K562 (cell line): ENCODE results near the gene C19orf85. TPM values are rescaled to one million over a fixed set of nuclear protein-coding genes. Genes with fewer than 3 reads are reported as not detected.

Experiments
- ATAC-seq: fragments of 200-7000 bp; cut with Tn5 transposase; 3 replicates; pipeline ENCODE4 v1.9.1; 2020; ENCODE audit warnings: moderate library complexity
- BruUV-seq: library from RNA; stranded (reverse); fragments of 400-500 nt; replicated peaks from 2 replicates; lab custom pipeline; 2021; lab: Mats Ljungman, UMichigan
- CTCF ChIA-PET: fragments of 300-600 bp; formaldehyde crosslinking; extraction: SDS; loops from one replicate; lab custom pipeline; 2021; ENCODE audit warnings: low intra/inter-chr PET ratio; lab: Yijun Ruan, JAX
- POLR2A ChIA-PET: fragments of 300-600, 350-650 bp; sonication (Branson Sonifier 250); formaldehyde crosslinking; extraction: SDS; loops from one replicate; lab custom pipeline; 2021; ENCODE audit warnings: antibody characterized with exemption, inconsistent platforms; lab: Yijun Ruan, JAX
- DNase-seq, 4 experiments: peaks; one replicate each; pipeline versions ENCODE4 v3.0.0 to v3.0.0-alpha.2; 2011 to 2018; ENCODE audit warnings: low spot score in 3 of 4, mixed read lengths in 3 of 4; ENCODE audit errors: extremely low read depth in 1 of 4
- FAIRE-seq: peaks from 2 replicates; lab custom pipeline; 2011; peaks lifted over from hg19 to GRCh38; lab: Jason Lieb, UNC
- H2AFZ ChIP-seq: 2 replicates; pipeline ENCODE4 v1.6.0; 2011; ENCODE audit warnings: low read depth, low read length, control low read depth, inconsistent platforms
- H3K27ac ChIP-seq: fragments of 200-600 bp; 3 replicates; pipeline ENCODE4 v1.8.0; 2011; ENCODE audit warnings: low read depth, mild to moderate bottlenecking, control low read depth, inconsistent platforms, low read length, moderate library complexity, mixed read lengths; ENCODE audit errors: extremely low read depth
- H3K27me3 ChIP-seq, 2 experiments: fragments of 300-600 bp in 1 of 2; 2 replicates in 1 of 2; 3 replicates in 1 of 2; pipeline versions ENCODE4 v1.6.0 to v1.8.0; 2011; ENCODE audit warnings: inconsistent platforms in 2 of 2, low read length in 2 of 2, mild to moderate bottlenecking in 1 of 2, mixed read lengths in 1 of 2, moderate library complexity in 1 of 2; ENCODE audit not compliant: control insufficient read depth in 2 of 2, insufficient read depth in 2 of 2
- H3K36me3 ChIP-seq: fragments of 300-600 bp; 3 replicates; pipeline ENCODE4 v1.8.0; 2011; ENCODE audit warnings: mild to moderate bottlenecking, low read length, inconsistent platforms; ENCODE audit not compliant: control insufficient read depth, insufficient read depth
- H3K4me1 ChIP-seq, 2 experiments: fragments of 200-600 bp in 1 of 2; replicated peaks in 1 of 2; 2 replicates in 1 of 2; 3 replicates in 1 of 2; pipeline versions ENCODE4 v1.5.1 to v1.8.0; 2011; ENCODE audit warnings: inconsistent platforms in 2 of 2, low read length in 2 of 2, mild to moderate bottlenecking in 1 of 2, mixed read lengths in 1 of 2, moderate library complexity in 1 of 2; ENCODE audit not compliant: control insufficient read depth in 2 of 2, insufficient read depth in 2 of 2
- H3K4me2 ChIP-seq: 2 replicates; pipeline ENCODE4 v1.6.1; 2011; ENCODE audit warnings: low read length, control low read depth, inconsistent platforms, mixed read lengths; ENCODE audit not compliant: insufficient read depth
- H3K4me3 ChIP-seq: fragments of 200-600 bp; sonication (generic), shearing (Covaris generic); 2 replicates; pipeline ENCODE4 v1.5.1; 2016; ENCODE audit warnings: control low read depth, inconsistent platforms
- H3K79me2 ChIP-seq: fragments of 200-600 bp; 3 replicates; pipeline ENCODE4 v1.8.0; 2011; ENCODE audit warnings: low read length, inconsistent platforms; ENCODE audit not compliant: control insufficient read depth, insufficient read depth
- H3K9ac ChIP-seq, 2 experiments: 2 replicates each; pipeline versions ENCODE4 v1.6.0 to v1.6.1; 2011; ENCODE audit warnings: low read depth in 2 of 2, low read length in 2 of 2, control low read depth in 1 of 2, inconsistent platforms in 1 of 2, mild to moderate bottlenecking in 1 of 2, mixed read lengths in 1 of 2; ENCODE audit not compliant: insufficient read depth in 1 of 2
- H3K9me1 ChIP-seq: one replicate; pipeline ENCODE4 v1.6.0; 2011; ENCODE audit warnings: inconsistent platforms, mild to moderate bottlenecking, low read length, moderate library complexity; ENCODE audit not compliant: control insufficient read depth, insufficient read depth
- H3K9me3 ChIP-seq: replicated peaks from 2 replicates; pipeline ENCODE4 v1.5.1; 2011; ENCODE audit warnings: low read depth, low read length, inconsistent platforms; ENCODE audit not compliant: control insufficient read depth, insufficient read depth
- H4K20me1 ChIP-seq: replicated peaks from 2 replicates; pipeline ENCODE4 v1.6.1; 2011; ENCODE audit warnings: low read length, inconsistent platforms, mixed read lengths; ENCODE audit not compliant: control insufficient read depth, insufficient read depth
- CEBPB ChIP-seq: fragments of 450-650 bp; IDR thresholded peaks from 2 replicates; pipeline ENCODE4 v1.6.1; 2016; ENCODE audit warnings: missing genetic modification characterization, missing compliant biosample characterization
- FIP1L1 ChIP-seq: fragments of 200-400 bp; formaldehyde crosslinking; IDR thresholded peaks from 2 replicates; pipeline ENCODE4 v1.6.1; 2018; ENCODE audit warnings: mild to moderate bottlenecking, low read depth, low read length; ENCODE audit not compliant: poor library complexity, severe bottlenecking
- HDAC1 ChIP-seq, 2 experiments: fragments of 450-650 bp; IDR thresholded peaks; 2 replicates each; pipeline ENCODE4 v1.6.1; 2016 to 2017; ENCODE audit warnings: inconsistent platforms in 1 of 2, mild to moderate bottlenecking in 1 of 2, moderate library complexity in 1 of 2
- KDM5B ChIP-seq: fragments of 200-600 bp; sonication (generic); IDR thresholded peaks from 2 replicates; pipeline ENCODE4 v1.6.1; 2012; ENCODE audit warnings: low read depth, mild to moderate bottlenecking, moderate library complexity, low read length, control low read depth, inconsistent platforms; ENCODE audit not compliant: insufficient replicate concordance
- NFATC3 ChIP-seq: fragments of 450-650 bp; IDR thresholded peaks from 2 replicates; pipeline ENCODE4 v1.6.1; 2017; ENCODE audit warnings: mild to moderate bottlenecking
- PBX2 ChIP-seq, 2 experiments: IDR thresholded peaks in 1 of 2; conservative IDR thresholded peaks in 1 of 2; 2 replicates each; pipeline ENCODE4 v1.6.1; 2016; ENCODE audit warnings: low read depth in 2 of 2, mild to moderate bottlenecking in 1 of 2, missing compliant biosample characterization in 1 of 2, missing genetic modification characterization in 1 of 2, moderate library complexity in 1 of 2
- PCBP1 ChIP-seq: fragments of 200-400 bp; formaldehyde crosslinking; IDR thresholded peaks from 2 replicates; pipeline ENCODE4 v1.6.1; 2018; ENCODE audit warnings: mild to moderate bottlenecking, low read depth, low read length; ENCODE audit not compliant: poor library complexity, severe bottlenecking
- PKNOX1 ChIP-seq: fragments of 450-650 bp; IDR thresholded peaks from 2 replicates; pipeline ENCODE4 v1.6.1; 2016
- POLR2B ChIP-seq: fragments of 450-650 bp; IDR thresholded peaks from 2 replicates; pipeline ENCODE4 v1.6.1; 2018; ENCODE audit warnings: low read depth; ENCODE audit not compliant: partially characterized antibody
- POLR2G ChIP-seq: fragments of 200-400 bp; formaldehyde crosslinking; IDR thresholded peaks from 2 replicates; pipeline ENCODE4 v1.6.1; 2017; ENCODE audit warnings: low read depth, mild to moderate bottlenecking, antibody characterized with exemption, low read length, moderate library complexity
- SUPT5H ChIP-seq: fragments of 450-650 bp; IDR thresholded peaks from 2 replicates; pipeline ENCODE4 v1.6.1; 2016
- U2AF2 ChIP-seq: fragments of 200-400 bp; formaldehyde crosslinking; optimal IDR thresholded peaks from 2 replicates; pipeline ENCODE3; 2017; ENCODE audit warnings: low read depth, mild to moderate bottlenecking, low read length
- ZNF24 ChIP-seq: fragments of 450-650 bp; IDR thresholded peaks from 2 replicates; pipeline ENCODE4 v1.6.1; 2016
- ZNF740 ChIP-seq, 3 experiments: fragments of 200-800 bp in 1 of 3; sonication (Bioruptor generic) in 1 of 3; sonication (generic) in 1 of 3; formaldehyde crosslinking in 1 of 3; IDR thresholded peaks; 2 replicates each; pipeline versions ENCODE4 v1.6.1 to v1.8.0; 2016 to 2022; ENCODE audit warnings: mild to moderate bottlenecking in 2 of 3, missing compliant biosample characterization in 2 of 3, missing genetic modification characterization in 2 of 3, missing genetic modification reagents in 1 of 3
- WGBS: fragments of 100-300 bp; shearing (Covaris generic); methylation state at CpG from one replicate; pipeline ENCODE4 v1.1.6; 2016; ENCODE audit warnings: low coverage, mixed read lengths; ENCODE audit not compliant: insufficient coverage; ENCODE audit errors: missing lambda C conversion rate; 5-methylcytosine and 5-hydroxymethylcytosine counted together
- in situ Hi-C: fragments of 300-500 bp; cut with MboI; formaldehyde crosslinking; loops from 4 replicates; pipeline ENCODE4 v1.15.0; 2018; ENCODE audit warnings: inconsistent platforms, mixed read lengths
- intact Hi-C: fragments of 100-400 bp; cut with micrococcal nuclease; formaldehyde crosslinking; loops from 2 replicates; pipeline ENCODE4 v1.14.2; 2022
- polyA plus RNA-seq, 8 experiments: library from polyadenylated mRNA; depleted of rRNA in 4 of 8; stranded (reverse) in 5 of 8; unstranded in 3 of 8; fragments of >200 nt; fragmentation: Nextera tagmentation in 2 of 8; fragmentation: Illumina TruSeq in 1 of 8; extraction: Ambion mirVana in 2 of 8; extraction: Trizol in 1 of 8; gene quantifications; 2 replicates each; pipeline versions ENCODE4 v1.2.1 to v1.2.3, GENCODE V29; 2011 to 2014; ENCODE audit warnings: inconsistent platforms in 1 of 8, missing spikeins in 1 of 8
- total RNA-seq, 7 experiments: library from RNA; depleted of rRNA in 6 of 7; stranded (reverse); fragments of >200 nt in 6 of 7; fragmentation: Illumina TruSeq in 2 of 7; extraction: Trizol in 2 of 7; gene quantifications; 2 replicates each; pipeline versions ENCODE4 v1.2.1 to v1.2.3, GENCODE V29; 2011 to 2021; ENCODE audit warnings: low replicate concordance in 1 of 7

Gene C19orf85
- total and polyA plus RNA-seq, 9 of the 15 experiments (the other 6 are each of a cell fraction or from before 2014, with no cell fraction given) = not detected

GRCh38 chr19:55451965-55452748, 12.4 kb downstream of the C19orf85 start:
- Histone ChIP-seq H2AFZ (no peak overlapping the region), H3K4me3 (peak overlapping the region; percentile 28), H3K4me1 (peaks cover 3 to 75% of the 10 kb centered on the region in 2 experiments), H3K27me3 (peaks cover 0 to 14% of the 10 kb centered on the region in 2 experiments; a peak in 4 of 5 replicates), H3K9me3 (no peaks in the 10 kb centered on the region), H3K9me1 (no peaks in the 10 kb centered on the region), H4K20me1 (no peaks in the 10 kb centered on the region; the same call in 1 of the 2 replicates), H3K9ac (peak overlapping the region in 1 of 2 experiments; percentile 15; a peak in 2 of 4 replicates), H3K27ac (no peak overlapping the region), H3K79me2 (peaks cover 2% of the 10 kb centered on the region; the same call in 1 of the 3 replicates), H3K4me2 (peak overlapping the region; percentile 53), H3K36me3 (peaks cover 29% of the 10 kb centered on the region; the same call in 2 of the 3 replicates)
- no TSS peak for BruUV-seq
- in situ Hi-C loops = no loop called here
- intact Hi-C loops = loop anchor here (5.0 kb wide), 1 partner anchor 65 kb away; the partner anchor contains the start of gene RPL28
- DNase-seq (peak; percentile 27 to 64 (median 53)), ATAC-seq (no peak), FAIRE-seq (no peak)
- ChIA-PET POLR2A (interaction anchor here (0.6 to 2.0 kb wide), 7 partner anchors 8 to 362 kb away, joined by 3 to 7 read pairs (median 4); partner anchors contain the start of genes FIZ1 and ISOC2), CTCF (interaction anchor here (1.1 kb wide), 1 partner anchor 52 kb away, joined by 6 read pairs; no protein-coding TSS in a partner anchor)
- WGBS = 1% methylated on average over 29 of the region's 57 CpGs
- TF ChIP-seq FIP1L1 (peak; percentile 49), ZNF740 (CRISPR knock-in tag; IDR thresholded peaks at IDR 0.05) (peak; percentile 76; the same call in 1 of the 2 replicates), ZNF740 (tag; IDR thresholded peaks at IDR 0.05) (peak in 1 of 2 experiments; percentile 57; a peak in 1 of 4 replicates), PCBP1 (peak; percentile 16), ZNF24 (no peak), NFATC3 (no peak), PBX2 (CRISPR knock-in tag; IDR thresholded peaks at IDR 0.05; ENCODE audit: low read depth) (no peak), PBX2 (tag; conservative IDR thresholded peaks at IDR 0.05; ENCODE audit: low read depth) (0 out of 2 replicates have a peak, but pooled peaks have one; percentile 7), U2AF2 (no peak), SUPT5H (peak; percentile 42; the same call in 1 of the 2 replicates), POLR2G (peak; percentile 82), KDM5B (peak; percentile 66), POLR2B (peak; percentile 20), CEBPB (tag) (peak; percentile 73), PKNOX1 (peak; percentile 74), HDAC1 (IDR thresholded peaks at IDR 0.05) (peak in 1 of 2 experiments; percentile 45; a peak in 1 of 4 replicates)
